Measurements from ENCODE around the gene ZFP36L2. TPM values are rescaled to one million over a fixed set of nuclear protein-coding genes. Genes with fewer than 3 reads are reported as not detected.

ZFP36L2 gene
- total RNA-seq, 4 donors from 2014 or later: 146 to 287 (median 172) TPM

- intact Hi-C loops (cut with DNase I): no loop called here
- H3K27ac ChIP-seq: peak overlapping the region in 2 of 3 donors; percentile 30 to 61
- H3K4me1 ChIP-seq: peaks cover 16 to 30% of the 10 kb centered on the region in 2 donors
- H3K27me3 ChIP-seq: no peaks in the 10 kb centered on the region
- H3K36me3 ChIP-seq: no peaks in the 10 kb centered on the region
- no peaks in the 10 kb centered on the region for H3K9me3 ChIP-seq
- TF ChIP-seq POLR2A (IDR thresholded peaks at IDR 0.05): no peak
- no peak for TF ChIP-seq CTCF (IDR thresholded peaks at IDR 0.05)
- WGBS, 2 donors: 0 to 100% methylated on average over 1 of the region's 1 CpG
- no peak for DNase-seq
- H3K4me3 ChIP-seq (replicated peaks in 1 of 3): no peak overlapping the region
Observed at GRCh38 chr2:43175020-43175441, 51.4 kb downstream of the ZFP36L2 start.

DNA sequence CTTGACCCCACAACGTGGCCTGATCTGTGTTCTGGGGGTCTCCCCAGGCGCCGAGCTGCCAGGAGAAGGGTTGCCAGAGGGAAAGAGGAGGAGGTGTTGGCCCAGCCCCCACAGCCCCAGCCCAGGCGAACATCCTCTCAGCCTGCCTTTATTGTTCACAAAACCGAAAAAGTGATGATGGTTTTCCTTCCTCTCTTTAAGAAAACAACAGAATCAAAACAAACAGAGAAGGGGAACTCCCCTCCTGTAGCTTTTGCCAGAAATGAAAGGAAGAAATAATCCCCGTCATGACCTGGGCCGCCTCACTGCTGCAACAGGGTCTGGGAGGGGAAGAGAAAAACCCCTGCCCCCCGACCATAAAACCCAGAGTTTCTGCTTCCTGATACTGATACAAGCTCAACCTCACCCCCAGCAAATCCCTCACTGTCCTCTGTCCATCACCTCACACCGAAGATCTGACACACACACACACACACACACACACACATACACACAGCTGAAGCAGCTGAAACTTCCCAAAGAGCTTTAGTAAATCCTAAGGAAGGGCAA lies 52.0 kb downstream of the ZFP36L2 start:
- Histone ChIP-seq H3K27ac (peak overlapping the region; percentile 25 to 61 (median 30)), H3K36me3 (no peaks in the 10 kb centered on the region), H3K27me3 (no peaks in the 10 kb centered on the region), H3K4me3 (replicated peaks in 1 of 3) (no peak overlapping the region), H3K9me3 (no peaks in the 10 kb centered on the region), H3K4me1 (peaks cover 19 to 33% of the 10 kb centered on the region in 2 donors)
- no peak for TF ChIP-seq CTCF (IDR thresholded peaks at IDR 0.05)
- no peak for TF ChIP-seq POLR2A (IDR thresholded peaks at IDR 0.05)
- WGBS, 2 donors: 63 to 77% methylated on average over 9 of the region's 9 CpGs
- intact Hi-C loops (cut with DNase I): no loop called here
- DNase-seq: peak in 1 of 2 donors; percentile 33

All from thyroid gland (tissue), 4 donors.